Stimulated activated CD8-positive, alpha-beta memory T cell treated with anti-CD3 and anti-CD28 coated beads, Interleukin-4, amount 100 ng/mL, for 24 hours (primary cell): ENCODE results near the gene PCYT2.
"Not testable (repeated sequence)": the region's sequence is repeated elsewhere in the genome, so short reads cannot be mapped to it uniquely, and the experiment has no call there.

ENCODE experiments used
- DNase-seq: peaks from one replicate; pipeline ENCODE4 v3.0.0-alpha.2; 2020; ENCODE audit warnings: low read depth

The PCYT2 gene

DNA sequence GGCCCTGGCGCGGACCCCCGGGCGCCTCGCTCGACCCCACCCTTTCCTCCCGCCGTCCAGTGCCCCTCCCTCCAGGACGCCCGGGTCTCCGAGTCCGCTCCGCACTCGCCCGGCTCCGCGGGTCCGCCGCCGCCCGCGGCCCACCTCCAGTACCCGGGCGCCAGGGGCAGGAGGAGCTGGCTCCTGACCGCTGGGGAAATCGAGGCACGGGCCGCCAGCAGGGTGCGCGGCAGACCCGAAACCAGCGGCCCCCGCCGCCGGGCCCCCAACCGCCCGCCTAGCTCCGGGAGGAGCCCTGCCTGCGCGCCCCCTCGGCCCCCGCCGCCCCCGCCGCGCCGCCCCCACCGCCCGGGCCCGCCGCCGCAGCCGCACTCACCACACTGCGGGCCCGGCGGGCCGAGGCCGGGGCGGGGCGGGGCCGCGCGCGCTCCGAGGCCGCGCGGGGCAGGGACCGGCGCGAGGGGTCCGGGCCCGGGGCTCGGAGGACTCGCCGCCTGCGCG, 16.0 kb upstream of the PCYT2 start:
- DNase-seq, result no peak

DNA sequence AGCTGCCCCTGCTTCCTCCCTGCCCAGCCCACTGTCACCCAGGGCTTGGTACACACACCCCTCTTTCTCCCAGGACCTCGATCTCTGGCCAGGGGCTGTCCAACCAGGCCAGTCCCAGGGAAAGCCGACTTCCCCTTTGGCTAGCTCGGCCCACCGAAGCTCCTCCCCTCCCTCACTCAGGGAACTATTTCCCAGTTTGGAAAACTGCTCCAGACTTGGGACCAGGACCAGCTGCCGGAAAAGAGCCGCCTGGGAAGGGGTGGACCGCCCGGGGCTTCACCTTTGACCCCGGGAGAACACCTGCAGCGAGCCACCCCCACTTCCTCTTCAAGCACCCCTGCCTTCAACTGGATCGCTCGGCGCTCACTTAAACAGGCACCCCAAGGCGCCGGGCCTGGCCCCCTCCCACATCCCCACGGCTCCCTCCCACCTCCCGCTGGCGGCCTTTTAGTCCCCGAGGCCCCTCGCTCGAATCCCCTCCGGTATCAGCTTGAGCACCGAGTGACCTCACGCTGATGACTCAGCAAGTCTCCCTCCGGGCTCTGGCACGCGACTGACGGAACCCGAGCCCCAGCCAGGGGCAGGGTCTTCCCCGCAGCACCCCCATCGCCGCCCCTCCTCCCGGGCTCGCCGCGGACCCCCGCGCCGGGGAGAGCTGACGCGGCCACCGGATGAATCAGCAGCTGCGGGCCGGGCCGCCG, 15.4 kb upstream of the PCYT2 start:
- DNase-seq, result peak; percentile 47

DNA sequence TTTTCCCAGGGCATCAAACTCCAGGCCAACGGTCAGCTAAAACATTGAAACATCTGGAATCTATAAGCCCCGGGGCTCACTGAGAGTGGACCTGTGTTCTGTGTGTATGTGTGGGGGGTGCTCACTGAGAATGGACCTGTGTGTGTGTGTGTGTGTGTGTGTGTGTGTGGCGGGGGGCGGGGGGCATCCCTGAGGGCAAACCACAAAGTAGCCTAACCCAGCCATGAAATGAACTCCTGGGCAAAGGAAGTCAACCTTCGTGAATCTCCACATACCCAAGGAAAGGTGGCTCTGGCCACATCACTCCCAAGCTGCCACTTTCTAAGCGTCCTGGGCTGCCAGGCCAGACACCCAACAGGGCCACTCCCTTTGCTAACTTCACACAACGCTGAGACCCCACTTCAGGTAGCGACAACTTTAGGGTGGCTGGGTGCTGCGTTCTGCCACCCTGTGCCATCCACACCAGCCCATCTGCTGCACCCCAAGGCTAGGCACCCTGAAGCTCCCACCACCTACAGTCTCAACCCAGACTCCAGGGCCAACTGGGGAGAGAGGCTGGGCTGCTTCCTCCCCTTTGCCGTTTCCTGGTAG, 14.8 kb upstream of the PCYT2 start:
- no peak for DNase-seq

DNA sequence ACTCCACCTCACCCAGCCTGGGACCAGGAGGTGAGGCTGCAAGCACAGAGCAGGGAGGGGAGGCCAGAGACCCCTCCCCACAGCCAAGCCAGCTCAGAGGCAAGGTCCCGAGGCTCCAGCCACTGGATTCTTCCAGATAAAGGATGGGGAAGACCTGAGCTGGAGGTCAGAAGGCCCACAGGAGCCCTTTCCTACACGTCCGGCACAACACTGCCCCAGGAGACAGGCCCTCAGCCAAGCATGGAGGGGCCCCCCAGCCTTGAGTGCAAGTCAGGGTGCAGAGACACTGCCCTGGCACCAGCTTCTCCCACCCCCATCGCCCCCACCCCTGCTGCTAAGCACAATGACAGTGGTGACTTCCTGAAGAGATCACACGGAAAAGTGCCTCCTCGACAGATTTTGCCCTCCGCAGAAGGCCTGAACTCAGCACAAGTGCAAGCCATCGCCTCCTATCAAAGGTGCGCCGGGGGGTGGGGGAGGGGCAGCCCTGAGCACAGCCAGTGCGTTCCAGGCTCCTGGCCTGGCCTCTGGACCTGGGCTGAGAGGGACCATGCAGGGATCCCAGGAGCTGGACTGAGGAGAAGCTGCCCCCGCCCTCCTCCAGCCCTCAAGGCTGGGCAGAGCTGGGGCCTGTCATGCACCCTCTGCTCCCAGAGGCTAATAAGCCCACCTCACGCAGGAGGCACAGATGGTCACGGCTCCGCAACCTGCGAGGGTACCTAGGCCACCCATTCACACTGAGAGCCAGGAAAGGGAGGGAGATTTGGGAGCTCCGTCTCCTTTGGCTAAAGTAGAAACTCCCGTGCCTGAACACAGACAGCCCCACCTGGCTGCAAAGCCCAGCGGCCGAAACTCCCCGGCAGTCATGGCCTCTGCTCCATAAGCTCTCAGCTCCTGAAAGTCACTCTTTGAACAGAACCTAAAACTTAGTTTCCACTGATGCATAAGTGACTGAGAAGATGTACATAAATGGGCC, 13.6 kb upstream of the PCYT2 start:
- DNase-seq, result no peak

DNA sequence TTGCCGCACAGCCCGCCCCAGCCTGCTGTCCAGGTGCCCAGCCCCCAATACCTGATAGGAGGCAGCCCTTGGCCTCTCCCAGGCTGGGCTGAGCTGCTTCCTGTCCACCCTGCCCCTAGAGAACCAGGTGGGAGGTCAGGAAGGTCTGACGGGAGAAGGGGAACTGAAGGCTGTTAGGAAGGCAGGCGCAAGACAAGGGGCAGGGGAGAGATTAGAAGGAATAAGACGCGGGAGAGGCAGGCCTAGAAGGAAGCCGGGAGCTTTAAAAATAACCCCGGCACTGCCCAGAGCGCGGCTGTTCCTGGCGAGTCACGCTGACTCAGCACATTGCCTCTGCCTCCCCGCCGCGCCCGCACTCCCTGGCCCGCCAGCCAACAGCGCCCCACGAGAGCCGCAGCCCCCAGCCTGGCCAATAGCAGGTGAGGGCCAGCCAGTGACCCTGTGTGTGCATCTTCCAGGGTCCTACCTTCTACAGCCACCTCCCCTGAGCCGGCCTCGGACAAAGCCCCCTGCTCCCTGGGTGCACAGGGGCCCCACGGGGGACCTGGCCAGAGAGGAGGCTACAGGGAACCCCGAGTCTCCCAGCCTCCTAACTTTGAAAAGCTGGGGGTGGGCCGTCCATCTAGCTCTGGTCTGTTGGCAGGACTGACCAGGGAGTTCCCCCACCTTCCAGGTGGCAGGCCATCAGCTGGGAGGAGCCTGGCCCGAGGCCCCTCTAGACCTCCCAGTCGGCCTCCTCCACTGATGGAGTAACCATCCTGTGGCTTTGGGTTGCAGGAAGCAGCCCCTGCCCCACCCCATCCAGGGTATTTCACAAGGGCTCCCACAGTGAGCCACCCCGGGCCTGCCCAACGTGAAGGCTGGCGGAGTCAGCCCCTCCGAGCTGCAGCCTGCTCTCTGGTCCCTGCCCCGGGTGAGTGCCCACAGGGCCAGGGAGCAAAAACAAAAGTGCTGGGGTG, 12.4 kb upstream of the PCYT2 start:
- no peak for DNase-seq

DNA sequence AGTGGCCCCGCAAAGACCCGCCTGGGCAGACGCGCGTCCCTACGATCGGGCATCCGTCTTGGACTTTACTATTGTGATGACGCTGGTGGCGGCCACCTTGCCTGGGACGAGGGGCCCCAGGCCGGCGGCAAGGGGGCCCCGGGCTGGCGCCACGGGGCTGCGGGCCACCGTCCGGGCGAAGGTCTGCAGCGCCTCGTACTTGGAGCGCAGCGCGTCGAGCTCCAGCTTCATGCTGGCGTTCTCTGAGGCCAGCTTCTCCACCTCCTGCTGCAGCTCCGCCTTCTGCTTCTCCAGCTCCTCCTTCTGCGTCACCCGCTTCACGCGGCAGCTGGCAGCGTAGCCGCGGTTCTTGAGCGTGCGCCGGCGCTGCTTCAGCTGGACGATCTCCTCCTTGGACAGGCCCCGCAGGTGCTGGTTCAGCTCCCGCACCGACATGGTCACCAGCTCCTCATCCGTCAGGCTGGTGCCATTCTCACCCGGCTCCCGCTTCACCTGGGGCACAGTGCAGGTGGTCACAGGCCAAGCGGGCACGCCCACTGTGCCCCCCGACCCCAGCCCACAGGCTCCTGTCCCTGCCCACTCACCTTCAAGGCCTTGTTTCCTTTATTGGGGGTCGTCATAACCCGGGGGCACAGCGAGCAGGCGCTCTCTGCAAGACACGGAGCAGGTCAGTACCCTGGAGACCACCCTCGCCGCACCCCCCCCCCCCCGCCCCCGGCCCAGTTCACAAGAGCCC, 11.5 kb upstream of the PCYT2 start:
- no peak for DNase-seq

DNA sequence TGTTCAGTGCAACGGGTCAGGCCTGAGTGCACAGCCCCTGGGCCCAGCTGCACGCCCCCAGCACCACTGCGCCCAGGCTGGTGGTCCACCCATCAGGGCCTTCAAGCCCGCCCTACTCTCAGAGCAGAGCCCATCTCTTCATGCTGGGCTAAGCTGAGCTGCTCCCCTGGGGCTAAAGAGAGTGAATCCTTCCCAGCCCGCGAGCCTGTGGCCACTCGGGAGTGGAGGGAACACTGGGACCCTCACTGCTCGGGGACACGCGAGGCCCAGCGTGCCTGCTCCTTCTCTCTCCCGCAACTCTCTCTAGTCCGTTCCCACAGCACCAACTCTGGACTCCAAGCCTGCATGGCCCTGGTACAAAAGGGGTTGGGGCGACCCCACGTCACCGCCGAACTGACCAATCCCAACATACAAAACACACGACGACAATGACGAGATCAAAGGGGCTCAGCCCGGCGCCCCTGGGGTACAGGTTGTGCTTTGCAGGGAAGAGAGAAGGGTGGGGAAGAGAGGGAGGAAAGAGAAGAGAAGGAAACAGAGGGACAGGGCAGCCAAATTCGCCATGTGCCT, 10.9 kb upstream of the PCYT2 start:
- DNase-seq, result no peak

DNA sequence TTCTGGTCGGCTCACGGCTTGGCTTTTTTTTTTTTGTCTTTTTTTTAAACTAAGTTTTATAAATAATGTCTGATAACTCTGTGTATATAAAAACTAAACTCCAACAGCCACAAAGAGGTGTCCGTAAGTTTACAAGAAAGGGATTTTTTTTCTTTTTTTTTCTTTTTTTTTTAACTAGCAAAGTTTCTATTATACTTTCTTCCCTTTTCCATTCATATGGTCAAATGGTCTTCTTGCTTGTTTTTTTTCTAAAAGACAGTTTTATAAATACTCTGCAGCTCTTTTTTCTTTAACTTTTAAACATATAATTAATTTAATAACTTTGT, 10.3 kb upstream of the PCYT2 start:
- DNase-seq, result no peak

DNA sequence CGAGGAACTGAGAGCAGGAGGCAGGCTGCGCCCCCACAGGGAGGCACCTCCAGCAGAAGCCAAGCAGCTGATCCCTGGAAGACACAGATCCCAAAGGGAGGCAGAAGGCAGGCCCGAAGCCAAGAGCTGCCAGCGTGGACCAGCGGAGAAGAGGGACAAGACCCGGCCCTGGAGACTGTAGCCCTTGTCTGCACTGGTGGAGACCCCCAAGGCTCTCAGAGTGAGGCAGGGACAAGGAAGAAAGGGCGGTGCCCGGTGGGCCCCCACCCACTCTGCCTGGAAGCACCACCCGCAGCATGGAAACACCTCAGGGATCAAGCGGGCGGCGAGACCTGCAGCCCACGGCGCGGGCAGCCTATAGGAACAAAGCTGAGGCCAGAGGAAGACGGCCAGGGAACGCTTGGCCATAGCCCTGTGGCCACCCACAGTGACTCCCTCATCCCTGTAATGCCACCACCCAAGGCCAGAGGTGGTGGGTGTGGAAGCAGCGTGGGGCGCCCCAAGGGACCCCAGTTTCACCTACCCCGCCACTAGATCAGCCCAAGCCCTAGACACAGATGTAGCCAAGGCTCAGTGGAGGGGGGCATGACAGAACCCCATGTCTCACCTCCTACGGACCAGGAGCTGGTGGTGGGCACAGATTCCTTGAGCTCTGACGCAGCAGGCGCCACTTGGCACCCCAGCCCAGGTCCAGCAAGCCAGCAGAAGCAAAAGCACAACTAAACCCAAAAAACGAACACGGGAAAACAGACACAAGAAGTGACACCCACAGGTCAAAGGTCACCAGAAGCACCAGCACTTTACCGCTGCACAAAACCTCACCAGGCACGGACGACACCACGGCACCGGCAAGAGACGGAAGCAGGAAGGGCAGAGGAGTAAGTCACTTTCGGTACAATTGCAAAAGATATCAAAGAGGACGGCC, 9.7 kb upstream of the PCYT2 start:
- DNase-seq, result no peak

DNA sequence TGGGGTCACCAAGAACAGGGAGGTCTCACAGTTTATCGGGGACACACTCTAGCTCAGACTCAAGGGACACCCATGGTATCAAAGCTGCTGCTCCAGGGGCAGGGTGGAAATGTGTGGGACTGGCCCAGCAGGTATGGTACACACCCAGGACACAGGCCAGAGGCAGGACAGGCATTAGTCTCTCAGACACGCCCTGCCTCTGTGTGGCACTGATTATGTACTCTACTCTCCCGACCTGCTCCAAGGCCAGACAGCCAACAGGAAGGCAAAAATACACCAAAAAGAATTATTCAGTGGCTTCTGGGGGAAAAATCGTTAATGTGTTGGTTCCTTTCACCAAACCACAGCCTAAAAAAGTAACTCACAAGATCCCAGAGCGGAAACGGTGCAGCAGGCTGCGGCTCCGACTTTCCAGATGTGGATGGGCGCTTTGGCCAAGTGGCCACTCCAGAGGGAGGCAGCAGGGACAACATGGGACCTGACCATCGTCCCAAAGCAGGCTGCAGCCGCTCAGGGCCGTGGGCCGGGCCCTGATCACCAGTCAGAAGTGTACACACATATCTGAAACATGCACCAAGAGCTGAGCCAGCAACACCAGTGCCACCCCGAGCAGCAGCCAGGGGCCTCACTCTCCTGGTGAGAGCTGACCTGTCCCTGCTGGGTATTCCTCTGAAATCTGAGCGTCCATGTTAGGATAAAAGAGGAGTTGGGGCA, 7.8 kb upstream of the PCYT2 start:
- no peak for DNase-seq

DNA sequence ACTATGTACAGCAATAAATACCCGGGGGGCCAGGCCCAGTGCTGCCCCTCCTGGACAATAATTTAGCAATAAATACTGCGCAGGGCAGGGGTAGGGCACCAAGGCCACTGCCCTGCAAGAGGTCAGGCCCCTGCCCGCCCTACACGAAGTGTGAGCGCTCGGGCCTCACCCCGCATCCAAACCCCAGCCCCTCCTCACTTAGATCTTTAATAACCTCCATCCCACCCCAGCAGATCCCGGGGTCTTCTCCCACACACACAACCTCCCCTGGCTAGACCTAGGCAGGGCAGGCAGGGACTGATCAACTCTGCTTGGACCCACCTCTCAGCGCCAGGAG, 7.1 kb upstream of the PCYT2 start:
- not testable (repeated sequence) for DNase-seq

DNA sequence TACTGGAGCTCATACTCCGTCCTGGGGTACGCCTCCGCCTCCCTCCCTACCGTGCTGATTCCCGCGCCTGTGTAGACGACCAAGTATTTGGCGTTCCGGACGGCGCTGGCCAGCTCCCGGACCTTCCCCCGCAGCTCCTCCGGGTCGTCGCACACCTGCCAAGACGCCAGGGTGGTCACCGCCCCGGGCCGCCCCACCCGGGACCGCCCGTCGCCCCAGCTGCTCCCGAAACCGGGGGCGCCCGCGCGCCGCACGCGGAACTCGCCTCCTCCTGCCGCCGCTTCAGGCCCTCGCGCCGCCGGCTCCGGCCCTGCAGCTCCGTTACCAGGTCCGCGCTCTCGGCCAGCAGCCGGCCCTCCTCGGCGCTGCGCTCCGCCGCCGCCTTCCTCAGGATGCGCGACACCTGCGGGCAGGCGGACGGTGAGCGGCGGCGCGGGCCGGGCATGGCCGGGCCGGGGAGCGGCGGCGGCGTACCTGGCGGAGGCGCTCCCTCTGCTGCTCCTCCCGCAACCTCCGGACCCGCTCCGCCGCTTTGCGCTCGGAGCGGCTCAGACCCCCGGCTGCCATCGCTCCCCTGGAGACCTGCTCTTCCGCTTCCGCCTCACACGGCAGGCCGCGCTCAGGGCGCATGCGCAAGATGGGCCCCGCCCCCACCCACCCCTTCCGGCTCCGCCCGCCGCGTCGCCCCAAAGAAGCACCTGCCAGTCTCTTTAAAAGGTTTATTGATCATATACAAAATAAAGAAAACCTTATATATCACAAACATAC, 6.5 kb upstream of the PCYT2 start, which contains the start of gene SIRT7:
TSS of gene SIRT7 (minus strand) at position 612 of the 768 bp plus-strand sequence. CDS start at position 567, 45 bp downstream.
- peak; percentile 63 for DNase-seq

DNA sequence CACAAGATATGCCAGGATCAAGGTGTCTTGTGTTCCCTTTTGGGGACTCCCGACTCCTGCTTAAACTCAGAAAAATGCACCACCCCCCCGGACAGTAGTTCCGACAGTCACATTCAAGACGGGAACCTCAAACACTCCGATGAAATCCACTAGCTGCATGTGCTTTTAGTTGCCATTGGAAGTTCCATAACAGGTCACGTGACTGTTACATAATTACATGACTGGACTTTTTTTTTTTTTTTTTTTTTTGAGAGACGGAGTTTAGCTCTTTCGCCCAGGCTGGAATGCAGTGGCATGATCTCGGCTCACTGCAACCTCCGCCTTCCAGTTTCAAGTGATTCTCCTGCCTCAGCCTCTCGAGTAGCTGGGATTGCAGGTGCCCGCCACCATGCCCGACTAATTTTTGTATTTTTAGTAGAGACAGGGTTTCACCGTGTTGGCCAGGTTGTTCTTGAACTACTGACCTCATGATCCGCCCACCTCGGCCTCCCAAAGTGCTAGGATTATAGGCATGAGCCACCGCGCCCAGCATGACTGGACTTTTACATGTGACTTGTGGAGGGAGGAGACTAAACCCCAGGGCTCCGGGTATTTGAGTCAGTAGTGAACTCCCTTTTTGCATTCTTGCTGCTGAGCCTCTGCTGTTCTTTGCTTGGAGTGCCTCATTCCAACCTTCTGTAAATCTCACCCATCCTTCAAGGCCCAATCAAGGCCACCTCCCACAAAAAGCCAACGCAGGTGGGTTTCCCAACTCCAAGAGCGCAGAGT, 5.2 kb upstream of the PCYT2 start:
- DNase-seq, result no peak

DNA sequence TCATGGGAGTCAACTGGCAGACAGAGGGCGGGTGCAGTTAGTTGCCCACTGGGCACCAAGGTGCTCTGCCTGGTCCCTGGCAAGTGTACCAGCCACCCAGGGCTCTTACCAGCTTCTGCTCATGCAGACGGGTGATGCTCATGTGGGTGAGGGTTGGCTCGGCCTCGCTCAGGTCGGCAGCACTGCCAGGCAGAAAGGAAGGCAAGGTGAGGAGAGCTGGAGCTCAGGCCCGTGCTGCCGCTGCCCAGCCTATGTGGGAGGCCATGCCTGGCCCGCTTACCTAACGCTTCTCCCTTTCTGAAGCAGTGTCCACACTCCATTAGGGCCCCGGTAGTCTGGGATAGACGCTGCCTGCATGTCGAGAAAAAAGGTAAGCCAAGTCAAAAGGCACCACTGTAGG, 4.1 kb upstream of the PCYT2 start:
- no peak for DNase-seq

DNA sequence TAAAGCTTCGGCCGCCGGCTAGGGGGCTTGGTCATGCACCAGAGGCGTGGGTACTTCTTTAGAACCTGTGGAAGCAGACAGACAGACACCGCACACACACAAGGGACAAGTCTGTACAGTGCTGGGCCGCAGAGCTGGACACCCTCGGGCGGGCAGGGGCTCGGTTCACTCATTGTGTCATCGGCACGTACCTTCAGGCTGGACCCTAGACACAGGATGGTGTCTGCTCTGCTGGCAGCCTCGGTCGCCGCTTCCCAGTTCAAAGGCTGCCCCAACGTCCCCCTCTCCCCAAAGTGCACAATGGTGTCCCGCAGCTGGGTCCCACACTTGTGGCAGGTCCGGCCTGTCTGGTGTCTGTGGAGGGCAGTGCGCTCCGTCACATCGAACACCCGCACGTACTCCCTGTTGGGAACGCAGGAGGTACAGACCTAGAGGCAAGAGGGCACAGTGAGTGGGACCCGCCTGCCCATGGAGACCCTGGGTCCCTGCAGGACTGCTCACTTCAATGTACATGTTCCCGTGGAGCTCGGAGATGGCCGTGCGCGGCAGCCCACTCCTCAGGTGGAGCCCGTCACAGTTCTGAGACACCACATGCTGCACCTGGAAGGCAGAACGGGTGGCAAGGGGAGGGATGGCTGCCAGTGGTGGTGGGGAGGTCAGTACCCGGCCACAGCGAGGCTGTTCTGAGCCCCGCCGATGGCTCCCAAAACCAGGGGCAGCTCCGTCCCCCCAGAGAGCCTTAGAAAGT, 3.1 kb upstream of the PCYT2 start:
- no peak for DNase-seq

DNA sequence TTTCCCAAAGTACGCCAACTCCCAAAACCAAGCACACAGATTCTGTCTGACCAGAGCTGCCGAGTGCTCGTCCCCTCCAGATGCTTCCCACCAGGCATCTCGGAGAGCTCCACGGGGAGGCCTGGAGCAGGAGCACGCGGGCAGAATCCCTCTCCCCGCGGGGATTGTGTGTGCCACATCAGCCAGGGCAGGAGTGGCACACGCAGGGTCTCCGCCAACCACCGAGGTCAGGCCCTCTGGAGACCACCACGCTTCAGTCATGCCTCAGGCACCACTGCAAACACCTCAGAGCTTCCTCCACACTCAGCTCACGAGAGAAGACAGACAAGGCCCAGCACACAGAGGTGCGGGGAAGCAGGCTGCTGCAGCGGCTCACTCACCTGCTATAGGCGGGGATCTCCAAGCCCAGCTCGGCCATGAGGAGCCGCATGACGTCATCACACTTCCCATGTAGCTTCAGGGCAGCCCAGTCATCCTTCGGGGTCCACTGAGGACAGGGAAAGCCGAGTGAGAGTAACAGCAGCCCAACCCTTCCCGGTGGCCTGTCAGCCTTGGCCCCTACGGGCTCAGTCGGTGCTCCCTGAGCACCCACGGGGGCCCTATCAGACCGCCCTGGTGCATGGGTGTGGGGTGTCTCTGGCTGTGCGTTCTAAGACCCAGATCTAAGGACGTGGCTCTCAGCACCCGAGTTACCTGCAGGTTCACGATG, 2.3 kb upstream of the PCYT2 start:
- no peak for DNase-seq
